HG03139 (cell line): Measurements from ENCODE around the gene DKK1.

Experiments
- ATAC-seq: cut with Tn5 transposase; IDR thresholded peaks from one replicate; pipeline ENCODE4 v1.9.1; 2021; ENCODE audit not compliant: unreplicated experiment

The DKK1 gene

DNA sequence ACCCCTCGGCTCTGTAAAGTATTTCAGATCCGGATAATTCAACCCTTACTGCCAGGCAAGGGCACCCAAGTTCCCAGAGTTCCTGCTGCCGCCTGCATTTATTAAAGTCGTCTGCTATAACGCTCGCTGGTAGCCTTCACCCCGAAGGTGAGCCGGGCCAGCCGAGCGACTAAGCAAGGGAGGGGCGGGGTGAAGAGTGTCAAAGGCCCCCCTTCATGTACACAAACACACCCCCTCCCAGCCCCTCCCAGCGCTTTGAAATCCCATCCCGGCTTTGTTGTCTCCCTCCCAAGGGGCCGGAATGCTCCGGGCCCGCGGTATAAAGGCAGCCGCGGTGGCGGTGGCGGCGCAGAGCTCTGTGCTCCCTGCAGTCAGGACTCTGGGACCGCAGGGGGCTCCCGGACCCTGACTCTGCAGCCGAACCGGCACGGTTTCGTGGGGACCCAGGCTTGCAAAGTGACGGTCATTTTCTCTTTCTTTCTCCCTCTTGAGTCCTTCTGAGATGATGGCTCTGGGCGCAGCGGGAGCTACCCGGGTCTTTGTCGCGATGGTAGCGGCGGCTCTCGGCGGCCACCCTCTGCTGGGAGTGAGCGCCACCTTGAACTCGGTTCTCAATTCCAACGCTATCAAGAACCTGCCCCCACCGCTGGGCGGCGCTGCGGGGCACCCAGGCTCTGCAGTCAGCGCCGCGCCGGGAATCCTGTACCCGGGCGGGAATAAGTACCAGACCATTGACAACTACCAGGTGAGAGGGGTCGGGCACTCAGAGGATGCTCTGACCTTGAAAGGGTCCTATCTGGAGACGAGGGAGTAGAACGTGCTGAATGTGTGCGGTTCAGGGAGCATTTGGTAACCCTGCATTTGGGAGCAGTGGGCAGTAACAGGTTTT, at the start of gene DKK1:
Gene DKK1 (plus strand): TSS at position 349 of the 889 bp plus-strand sequence. CDS start 154 bp downstream, at position 503.
- no peak for ATAC-seq

GRCh38 chr10:52265131-52265926, 48.8 kb upstream of the DKK1 start:
- ATAC-seq, result no peak

DNA sequence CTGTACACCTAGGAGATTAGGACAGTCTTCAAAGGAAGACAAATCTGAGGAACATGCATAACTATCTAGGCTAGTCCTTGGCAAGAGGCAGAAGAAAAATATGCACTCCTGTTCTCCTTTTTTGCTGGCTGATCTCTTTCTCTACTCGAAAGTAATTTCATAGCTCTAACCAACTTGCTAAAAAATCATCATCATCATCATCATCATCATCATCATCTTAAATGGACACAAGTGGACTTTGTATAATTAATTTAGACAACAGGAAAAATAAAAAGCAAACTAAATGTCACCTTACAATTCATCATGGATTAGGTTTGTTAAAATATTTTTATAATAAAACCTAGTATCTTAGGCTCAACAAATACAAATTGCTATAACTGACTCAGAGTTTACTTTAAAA, 47.2 kb upstream of the DKK1 start:
- ATAC-seq, result no peak

DNA sequence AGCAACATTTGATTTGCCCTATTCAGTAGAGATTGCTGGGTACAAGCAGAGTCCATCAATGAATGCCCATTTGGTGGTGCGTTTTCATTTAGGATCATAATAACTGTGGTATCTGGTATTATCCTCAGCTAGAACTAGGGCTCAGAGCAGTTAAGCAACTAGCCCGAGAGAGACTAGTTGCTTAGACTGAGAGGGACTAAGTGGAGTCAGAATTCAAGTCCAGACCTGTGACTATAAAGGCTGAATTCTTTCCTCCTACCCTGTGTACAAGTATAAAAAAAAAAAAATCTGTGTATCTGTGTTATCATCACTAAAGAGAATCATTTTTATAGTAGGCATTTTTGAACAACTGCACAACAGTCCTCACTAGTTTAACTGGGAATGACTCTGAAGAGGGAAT, 45.3 kb upstream of the DKK1 start:
- no peak for ATAC-seq

DNA sequence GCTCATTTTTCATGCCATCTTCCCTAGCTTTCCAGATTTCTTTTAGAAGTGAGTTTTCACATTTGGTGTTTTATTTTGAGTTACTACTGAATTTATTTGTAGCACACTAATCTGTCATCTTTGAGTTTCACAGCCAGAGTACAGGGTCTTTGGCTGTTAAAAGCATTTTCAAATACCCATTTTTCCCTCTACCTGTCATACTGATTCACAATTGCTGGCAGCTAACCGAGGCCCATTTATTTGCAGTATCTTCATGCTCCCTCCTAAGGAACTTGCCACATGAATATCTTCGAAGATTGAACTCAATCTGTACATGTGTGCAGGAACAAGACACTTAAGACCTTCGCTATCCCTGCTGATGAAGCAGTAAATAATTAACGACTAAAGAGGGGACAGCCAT, 44.8 kb upstream of the DKK1 start:
- no peak for ATAC-seq

GRCh38 chr10:52276163-52276562, 37.9 kb upstream of the DKK1 start:
- no peak for ATAC-seq

GRCh38 chr10:52276986-52277385, 37.1 kb upstream of the DKK1 start:
- ATAC-seq, result no peak

GRCh38 chr10:52279546-52279945, 34.5 kb upstream of the DKK1 start:
- ATAC-seq, result no peak

- ATAC-seq, result no peak
Measured at GRCh38 chr10:52280051-52280450, 34.0 kb upstream of the DKK1 start.

GRCh38 chr10:52283174-52283573, 30.9 kb upstream of the DKK1 start:
- ATAC-seq, result no peak

GRCh38 chr10:52284416-52285013, 29.6 kb upstream of the DKK1 start:
- no peak for ATAC-seq

GRCh38 chr10:52287866-52288265, 26.2 kb upstream of the DKK1 start:
- ATAC-seq, result no peak

DNA sequence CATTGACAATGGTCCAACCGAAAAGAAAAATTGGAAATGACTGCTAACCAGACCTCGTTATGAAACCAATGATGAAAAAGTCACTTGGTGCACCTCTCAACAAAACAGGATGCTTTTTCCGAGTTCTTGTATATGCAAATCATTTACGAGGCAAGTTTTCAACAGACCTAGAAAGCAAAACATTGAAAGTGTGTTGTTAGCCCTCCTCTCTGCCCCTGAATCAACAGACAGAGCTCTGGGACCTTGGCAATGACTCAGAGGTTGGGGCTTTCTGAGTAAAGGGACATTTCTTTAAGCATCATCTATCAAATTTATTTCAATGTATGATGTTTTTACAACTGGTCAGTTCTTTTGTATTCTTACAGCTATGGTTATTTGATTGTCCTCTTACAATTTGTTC, 16.3 kb upstream of the DKK1 start:
- ATAC-seq, result no peak

GRCh38 chr10:52300599-52301277, 13.3 kb upstream of the DKK1 start:
- no peak for ATAC-seq

GRCh38 chr10:52308251-52309031, 5.6 kb upstream of the DKK1 start:
- ATAC-seq, result peak; percentile 77

GRCh38 chr10:52312942-52313255, 1.2 kb upstream of the DKK1 start:
- no peak for ATAC-seq

GRCh38 chr10:52313256-52313932, 687 bp upstream of the DKK1 start:
- ATAC-seq, result no peak

GRCh38 chr10:52314822-52315552, 906 bp downstream of the DKK1 start:
- ATAC-seq, result no peak

DNA sequence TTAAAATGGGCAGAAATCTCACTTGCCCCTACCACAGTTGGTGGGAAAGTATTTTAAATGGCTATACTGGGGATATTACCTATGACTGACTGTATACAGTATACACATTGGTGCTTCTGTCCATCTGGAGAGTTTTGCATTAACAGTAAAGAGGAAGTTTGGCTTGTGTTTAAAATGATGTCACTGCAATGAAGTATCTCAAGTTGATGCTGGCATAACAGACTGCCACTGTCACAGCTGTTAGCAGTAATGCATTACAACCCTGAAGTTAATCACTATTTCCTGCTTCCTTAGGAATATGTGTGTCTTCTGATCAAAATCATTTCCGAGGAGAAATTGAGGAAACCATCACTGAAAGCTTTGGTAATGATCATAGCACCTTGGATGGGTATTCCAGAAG, 1.9 kb downstream of the DKK1 start:
- no peak for ATAC-seq
